Neural cell (in vitro differentiated cells): ENCODE measurements around the gene LYVE1. TPM values are rescaled to one million over a fixed set of nuclear protein-coding genes. Genes with fewer than 3 reads are reported as not detected.

ENCODE experiments used
- H2AFZ ChIP-seq: fragments of 200-600, 300-800 bp; sonication (generic), shearing (Covaris generic); 2 replicates; pipeline ENCODE4 v1.6.0; 2014; ENCODE audit warnings: low read depth, mild to moderate bottlenecking, antibody characterized with exemption, low read length, moderate library complexity
- H3F3A ChIP-seq: fragments of 200-600 bp; shearing (Covaris generic); 2 replicates; pipeline ENCODE4 v1.6.1; 2016; ENCODE audit warnings: mild to moderate bottlenecking, moderate library complexity, mixed read lengths, antibody characterized with exemption, low read length; ENCODE audit not compliant: insufficient read depth, poor library complexity, severe bottlenecking
- H3K27ac ChIP-seq: fragments of 200-600, 300-800 bp; sonication (generic), shearing (Covaris generic); 2 replicates; pipeline ENCODE4 v1.5.1; 2014; ENCODE audit warnings: mild to moderate bottlenecking, low read length, moderate library complexity
- H3K27me3 ChIP-seq: fragments of 300-800, 200-600 bp; sonication (generic), shearing (Covaris generic); 2 replicates; pipeline ENCODE4 v1.6.0; 2014; ENCODE audit warnings: mild to moderate bottlenecking, low read depth, low read length, moderate library complexity; ENCODE audit not compliant: insufficient read depth
- H3K36me3 ChIP-seq: fragments of 300-800, 200-600 bp; sonication (generic), shearing (Covaris generic); 2 replicates; pipeline ENCODE4 v1.5.1; 2014; ENCODE audit warnings: mild to moderate bottlenecking, antibody characterized with exemption, low read length, moderate library complexity; ENCODE audit not compliant: insufficient read depth
- H3K4me2 ChIP-seq: fragments of 300-800, 200-600 bp; sonication (generic), shearing (Covaris generic); 2 replicates; pipeline ENCODE4 v1.6.0; 2014; ENCODE audit warnings: mild to moderate bottlenecking, low read length
- H3K4me3 ChIP-seq: fragments of 300-800, 200-600 bp; sonication (generic), shearing (Covaris generic); 2 replicates; pipeline ENCODE4 v1.5.1; 2014; ENCODE audit warnings: mild to moderate bottlenecking, low read length, moderate library complexity
- H3K79me2 ChIP-seq: fragments of 200-600 bp; shearing (Covaris generic); replicated peaks from 2 replicates; pipeline ENCODE4 v1.6.0; 2014; ENCODE audit warnings: mild to moderate bottlenecking, low read length, moderate library complexity; ENCODE audit not compliant: insufficient read depth
- H3K9ac ChIP-seq: fragments of 300-800, 200-600 bp; sonication (generic), shearing (Covaris generic); 2 replicates; pipeline ENCODE4 v1.6.1; 2016; ENCODE audit warnings: mild to moderate bottlenecking, low read length, mixed read lengths
- H3K9me2 ChIP-seq: fragments of 200-600 bp; shearing (Covaris generic); 2 replicates; pipeline ENCODE4 v1.6.1; 2016; ENCODE audit warnings: mild to moderate bottlenecking, low read length, mixed read lengths; ENCODE audit not compliant: insufficient read depth
- H3K9me3 ChIP-seq: fragments of 200-600, 300-800 bp; sonication (generic), shearing (Covaris generic); 2 replicates; pipeline ENCODE4 v1.6.1; 2016; ENCODE audit warnings: mild to moderate bottlenecking, mixed run types, low read length, moderate library complexity, mixed read lengths
- H4K20me1 ChIP-seq: fragments of 200-600 bp; shearing (Covaris generic); 2 replicates; pipeline ENCODE4 v1.6.1; 2016; ENCODE audit warnings: mild to moderate bottlenecking, mixed run types; ENCODE audit not compliant: insufficient read depth
- EP300 ChIP-seq: fragments of 450-650 bp; conservative IDR thresholded peaks from 2 replicates; pipeline ENCODE4 v1.6.1; 2014; ENCODE audit warnings: antibody characterized with exemption, mild to moderate bottlenecking, moderate library complexity; ENCODE audit not compliant: poor library complexity, severe bottlenecking
- EZH2 ChIP-seq: fragments of 200-600, 300-800 bp; shearing (Covaris generic), sonication (generic); IDR thresholded peaks from 2 replicates; pipeline ENCODE4 v1.6.1; 2014; ENCODE audit warnings: antibody characterized with exemption, low read length, borderline replicate concordance, mild to moderate bottlenecking; ENCODE audit not compliant: insufficient read depth, poor library complexity, severe bottlenecking
- MXI1 ChIP-seq: fragments of 450-650 bp; conservative IDR thresholded peaks from 2 replicates; pipeline ENCODE4 v1.6.1; 2014; ENCODE audit warnings: antibody characterized with exemption, mild to moderate bottlenecking; ENCODE audit not compliant: poor library complexity, severe bottlenecking
- POLR2AphosphoS5 ChIP-seq: IDR thresholded peaks from 2 replicates; pipeline ENCODE4 v1.6.1; 2012
- RAD21 ChIP-seq: fragments of 450-650 bp; conservative IDR thresholded peaks from 2 replicates; pipeline ENCODE4 v1.6.1; 2014; ENCODE audit warnings: antibody characterized with exemption, mild to moderate bottlenecking, moderate library complexity
- SMC3 ChIP-seq: fragments of 450-650 bp; conservative IDR thresholded peaks from 2 replicates; pipeline ENCODE4 v1.6.1; 2014; ENCODE audit warnings: antibody characterized with exemption, mild to moderate bottlenecking, moderate library complexity; ENCODE audit not compliant: poor library complexity
- TAF1 ChIP-seq: IDR thresholded peaks from 2 replicates; pipeline ENCODE4 v1.6.1; 2012; ENCODE audit warnings: low read depth
- polyA plus RNA-seq: library from polyadenylated mRNA; depleted of rRNA; stranded (reverse); fragments of >200 nt; gene quantifications from 2 replicates; pipeline ENCODE4 v1.2.3, GENCODE V29; 2014
- TF ChIP-seq, protein P1 (sequence below): fragments of 450-650 bp; IDR thresholded peaks from 2 replicates; pipeline ENCODE4 v1.5.1; 2014; ENCODE audit warnings: antibody characterized with exemption, mild to moderate bottlenecking, moderate library complexity; ENCODE audit not compliant: poor library complexity, severe bottlenecking
- TF ChIP-seq, protein P2 (sequence below): IDR thresholded peaks from 2 replicates; pipeline ENCODE4 v1.6.1; 2012; ENCODE audit warnings: borderline replicate concordance

Gene LYVE1
- polyA plus RNA-seq, 1 donor from 2014 or later = not detected

DNA sequence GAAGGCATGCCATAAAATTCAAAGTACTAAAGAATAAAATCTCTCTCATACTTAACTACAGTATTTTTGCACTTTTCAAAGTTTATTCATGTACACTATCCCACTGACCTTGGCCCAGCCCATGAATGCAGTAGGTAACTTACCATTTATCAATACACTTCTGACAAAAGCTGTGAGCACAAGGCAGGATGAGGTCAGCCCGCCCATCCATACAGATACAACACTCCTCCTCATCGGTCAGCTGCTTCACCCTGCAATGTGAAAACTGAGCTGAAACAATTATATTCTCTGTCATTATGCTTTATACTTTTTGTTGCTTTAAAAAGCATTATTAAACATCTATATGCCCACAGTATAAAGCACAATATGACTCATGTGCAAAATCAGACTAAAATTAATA is 49.6 kb downstream of the LYVE1 start:
- Histone ChIP-seq H3K9ac (no peak overlapping the region), H3K36me3 (peaks cover 5% of the 10 kb centered on the region), H3K9me2 (no peaks in the 10 kb centered on the region), H3K9me3 (no peaks in the 10 kb centered on the region), H4K20me1 (no peaks in the 10 kb centered on the region), H3K27ac (no peak overlapping the region), H3K27me3 (no peaks in the 10 kb centered on the region), H3K4me3 (no peak overlapping the region), H3K4me2 (no peak overlapping the region), H3K79me2 (no peaks in the 10 kb centered on the region), H3F3A (no peaks in the 10 kb centered on the region), H2AFZ (no peak overlapping the region)
- TF ChIP-seq RAD21 (no peak), TAF1 (no peak), EZH2 (no peak), SMC3 (no peak), MXI1 (no peak), POLR2AphosphoS5 (no peak), EP300 (no peak)
- TF ChIP-seq, protein P1, sequence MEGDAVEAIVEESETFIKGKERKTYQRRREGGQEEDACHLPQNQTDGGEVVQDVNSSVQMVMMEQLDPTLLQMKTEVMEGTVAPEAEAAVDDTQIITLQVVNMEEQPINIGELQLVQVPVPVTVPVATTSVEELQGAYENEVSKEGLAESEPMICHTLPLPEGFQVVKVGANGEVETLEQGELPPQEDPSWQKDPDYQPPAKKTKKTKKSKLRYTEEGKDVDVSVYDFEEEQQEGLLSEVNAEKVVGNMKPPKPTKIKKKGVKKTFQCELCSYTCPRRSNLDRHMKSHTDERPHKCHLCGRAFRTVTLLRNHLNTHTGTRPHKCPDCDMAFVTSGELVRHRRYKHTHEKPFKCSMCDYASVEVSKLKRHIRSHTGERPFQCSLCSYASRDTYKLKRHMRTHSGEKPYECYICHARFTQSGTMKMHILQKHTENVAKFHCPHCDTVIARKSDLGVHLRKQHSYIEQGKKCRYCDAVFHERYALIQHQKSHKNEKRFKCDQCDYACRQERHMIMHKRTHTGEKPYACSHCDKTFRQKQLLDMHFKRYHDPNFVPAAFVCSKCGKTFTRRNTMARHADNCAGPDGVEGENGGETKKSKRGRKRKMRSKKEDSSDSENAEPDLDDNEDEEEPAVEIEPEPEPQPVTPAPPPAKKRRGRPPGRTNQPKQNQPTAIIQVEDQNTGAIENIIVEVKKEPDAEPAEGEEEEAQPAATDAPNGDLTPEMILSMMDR = no peak
- TF ChIP-seq, protein P2, sequence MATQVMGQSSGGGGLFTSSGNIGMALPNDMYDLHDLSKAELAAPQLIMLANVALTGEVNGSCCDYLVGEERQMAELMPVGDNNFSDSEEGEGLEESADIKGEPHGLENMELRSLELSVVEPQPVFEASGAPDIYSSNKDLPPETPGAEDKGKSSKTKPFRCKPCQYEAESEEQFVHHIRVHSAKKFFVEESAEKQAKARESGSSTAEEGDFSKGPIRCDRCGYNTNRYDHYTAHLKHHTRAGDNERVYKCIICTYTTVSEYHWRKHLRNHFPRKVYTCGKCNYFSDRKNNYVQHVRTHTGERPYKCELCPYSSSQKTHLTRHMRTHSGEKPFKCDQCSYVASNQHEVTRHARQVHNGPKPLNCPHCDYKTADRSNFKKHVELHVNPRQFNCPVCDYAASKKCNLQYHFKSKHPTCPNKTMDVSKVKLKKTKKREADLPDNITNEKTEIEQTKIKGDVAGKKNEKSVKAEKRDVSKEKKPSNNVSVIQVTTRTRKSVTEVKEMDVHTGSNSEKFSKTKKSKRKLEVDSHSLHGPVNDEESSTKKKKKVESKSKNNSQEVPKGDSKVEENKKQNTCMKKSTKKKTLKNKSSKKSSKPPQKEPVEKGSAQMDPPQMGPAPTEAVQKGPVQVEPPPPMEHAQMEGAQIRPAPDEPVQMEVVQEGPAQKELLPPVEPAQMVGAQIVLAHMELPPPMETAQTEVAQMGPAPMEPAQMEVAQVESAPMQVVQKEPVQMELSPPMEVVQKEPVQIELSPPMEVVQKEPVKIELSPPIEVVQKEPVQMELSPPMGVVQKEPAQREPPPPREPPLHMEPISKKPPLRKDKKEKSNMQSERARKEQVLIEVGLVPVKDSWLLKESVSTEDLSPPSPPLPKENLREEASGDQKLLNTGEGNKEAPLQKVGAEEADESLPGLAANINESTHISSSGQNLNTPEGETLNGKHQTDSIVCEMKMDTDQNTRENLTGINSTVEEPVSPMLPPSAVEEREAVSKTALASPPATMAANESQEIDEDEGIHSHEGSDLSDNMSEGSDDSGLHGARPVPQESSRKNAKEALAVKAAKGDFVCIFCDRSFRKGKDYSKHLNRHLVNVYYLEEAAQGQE = no peak

DNA sequence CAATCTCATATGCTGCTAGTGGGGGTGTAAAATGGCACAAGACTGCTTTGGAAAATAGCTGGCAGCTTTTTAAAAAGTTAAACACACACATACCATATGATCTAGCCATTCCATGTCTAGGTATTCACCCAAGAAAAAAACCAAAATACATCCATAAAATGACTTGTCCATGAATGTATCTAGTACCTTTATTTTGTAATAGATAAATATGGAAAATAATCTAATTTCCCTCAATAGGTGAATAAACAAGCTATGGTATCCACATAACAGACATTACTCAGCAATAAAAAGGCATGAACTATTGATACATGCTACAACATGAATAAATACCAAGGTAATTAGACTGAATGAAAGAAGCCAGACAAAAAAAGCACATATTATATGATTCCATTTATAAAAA is 50.3 kb downstream of the LYVE1 start:
- Histone ChIP-seq H3K4me3 (no peak overlapping the region), H3K27me3 (no peaks in the 10 kb centered on the region), H3K9me3 (no peaks in the 10 kb centered on the region), H3K36me3 (peaks cover 5% of the 10 kb centered on the region), H3K4me2 (no peak overlapping the region), H3F3A (no peaks in the 10 kb centered on the region), H3K9ac (no peak overlapping the region), H3K27ac (no peak overlapping the region), H2AFZ (no peak overlapping the region), H3K79me2 (no peaks in the 10 kb centered on the region), H3K9me2 (no peaks in the 10 kb centered on the region), H4K20me1 (no peaks in the 10 kb centered on the region)
- TF ChIP-seq EZH2 (no peak), SMC3 (no peak), TAF1 (no peak), RAD21 (no peak), POLR2AphosphoS5 (no peak), EP300 (no peak), MXI1 (no peak)
- TF ChIP-seq, protein P1 = no peak
- TF ChIP-seq, protein P2 = no peak
